ENCODE measurements around the gene GPD1. TPM values are rescaled to one million over a fixed set of nuclear protein-coding genes. Genes with fewer than 3 reads are reported as not detected.
A peak's percentile ranks its signal among the peaks of the same experiment; 100 is the strongest.

The GPD1 gene
- total RNA-seq, 1 donor = not detected

GRCh38 chr12:50066402-50066801, 37.4 kb upstream of the GPD1 start:
- no peak for TF ChIP-seq CTCF (IDR thresholded peaks at IDR 0.05; ENCODE audit: insufficient read depth, low read depth, low read length)
- peak; percentile 70 for DNase-seq (ENCODE audit: low read depth)
- no peak overlapping the region for H3K4me3 ChIP-seq (ENCODE audit: low read depth, low read length)

- DNase-seq (ENCODE audit: low read depth) = no peak
- no peak overlapping the region for H3K4me3 ChIP-seq (ENCODE audit: low read depth, low read length)
- TF ChIP-seq CTCF (IDR thresholded peaks at IDR 0.05; ENCODE audit: insufficient read depth, low read depth, low read length) = no peak
Measured at GRCh38 chr12:50069069-50069468, 34.7 kb upstream of the GPD1 start.

GRCh38 chr12:50069539-50069938, 34.3 kb upstream of the GPD1 start:
- no peak for TF ChIP-seq CTCF (IDR thresholded peaks at IDR 0.05; ENCODE audit: insufficient read depth, low read depth, low read length)
- no peak overlapping the region for H3K4me3 ChIP-seq (ENCODE audit: low read depth, low read length)

GRCh38 chr12:50070314-50071060, 33.3 kb upstream of the GPD1 start:
- no peak overlapping the region for H3K4me3 ChIP-seq (ENCODE audit: low read depth, low read length)
- DNase-seq (ENCODE audit: low read depth) = peak; percentile 90
- peak; percentile 94 for TF ChIP-seq CTCF (IDR thresholded peaks at IDR 0.05; ENCODE audit: insufficient read depth, low read depth, low read length)

More at GRCh38 chr12:50069539-50069938, 34.3 kb upstream of the GPD1 start:
- no peak for DNase-seq (ENCODE audit: low read depth)

- no peak for TF ChIP-seq CTCF (IDR thresholded peaks at IDR 0.05; ENCODE audit: insufficient read depth, low read depth, low read length)
- H3K4me3 ChIP-seq (ENCODE audit: low read depth, low read length) = no peak overlapping the region
- no peak for DNase-seq (ENCODE audit: low read depth)
Measured at GRCh38 chr12:50072198-50072907, 31.5 kb upstream of the GPD1 start.

- no peak for TF ChIP-seq CTCF (IDR thresholded peaks at IDR 0.05; ENCODE audit: insufficient read depth, low read depth, low read length)
- no peak for DNase-seq (ENCODE audit: low read depth)
- no peak overlapping the region for H3K4me3 ChIP-seq (ENCODE audit: low read depth, low read length)
Measured at GRCh38 chr12:50073206-50073605, 30.6 kb upstream of the GPD1 start.

Data from fibroblast of villous mesenchyme (primary cell).